Germinal center (tissue), 1 donor: ENCODE results near the gene STK35.

Source experiments
- DNase-seq: peaks from one replicate; pipeline ENCODE4 v3.0.0; 2012; ENCODE audit warnings: mixed read lengths, low spot score

The STK35 gene

GRCh38 chr20:2101057-2101864 is at the start of gene STK35:
Gene STK35, plus strand, starts transcription at chr20:2101827. Its CDS starts 55 bp downstream, at chr20:2101882.
- no peak for DNase-seq

- DNase-seq = no peak
These were observed 49.7 kb upstream of the STK35 start for GRCh38 chr20:2051946-2052345.

DNA sequence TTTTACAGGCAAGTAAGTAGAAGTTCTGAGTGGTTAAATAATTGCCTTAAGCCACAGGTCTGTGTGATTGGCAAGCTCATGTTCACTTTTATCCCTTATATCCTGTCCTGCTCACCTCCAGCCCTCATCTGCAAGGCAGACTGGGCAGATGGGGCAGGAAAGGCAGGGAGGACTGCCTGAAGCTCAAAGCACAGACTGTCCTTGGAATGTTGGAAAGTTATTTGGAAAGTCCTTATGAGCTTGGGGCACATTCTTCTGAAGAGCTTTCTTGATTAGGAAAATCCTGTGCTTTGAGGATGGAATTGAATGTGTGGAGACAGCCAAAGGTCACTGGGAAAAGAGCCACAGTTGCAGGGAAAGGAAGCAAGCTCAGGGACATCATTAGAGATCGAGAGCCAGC is 48.9 kb upstream of the STK35 start:
- no peak for DNase-seq

DNA sequence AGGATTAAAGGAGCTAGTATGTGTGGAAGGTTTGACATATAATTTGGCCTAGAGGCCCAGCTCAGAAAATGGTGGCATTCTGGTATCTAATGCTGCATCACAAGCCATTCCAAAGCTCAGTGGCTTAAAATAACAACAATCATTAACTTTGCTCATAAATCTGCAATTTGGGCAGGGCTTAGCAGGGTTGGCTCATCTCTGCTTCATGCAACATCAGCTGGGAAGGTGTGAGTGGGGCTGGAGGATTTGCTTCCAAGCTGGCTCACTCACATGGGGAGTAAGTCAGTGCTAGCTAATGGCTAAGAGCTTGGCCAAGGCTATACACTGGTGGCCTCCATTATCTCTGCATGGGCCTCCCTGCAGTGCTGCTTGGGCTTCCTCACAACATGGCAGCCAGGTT is 48.0 kb upstream of the STK35 start:
- DNase-seq = no peak

GRCh38 chr20:2054911-2055310 is 46.7 kb upstream of the STK35 start:
- DNase-seq = no peak

DNA sequence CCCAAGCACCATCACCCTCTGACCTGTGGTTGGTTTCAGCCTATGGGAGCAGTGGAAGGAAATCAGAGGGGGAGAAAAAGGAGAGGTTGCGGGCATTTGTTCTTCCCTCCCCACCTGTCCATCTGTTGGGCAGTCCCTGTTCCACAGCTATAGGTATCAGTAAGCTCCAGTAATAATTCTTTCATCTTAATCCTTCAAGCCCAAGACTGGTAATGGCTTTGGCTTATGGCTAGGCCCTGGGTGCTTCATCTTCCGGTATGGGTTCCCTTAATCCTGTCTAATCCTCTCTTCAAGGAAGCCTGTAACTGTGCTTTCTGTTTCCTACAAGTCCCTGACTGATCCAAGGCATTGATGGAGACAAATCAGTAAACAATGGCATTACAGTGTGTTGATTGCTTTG is 42.2 kb upstream of the STK35 start:
- DNase-seq = no peak

- no peak for DNase-seq
These were observed 36.5 kb upstream of the STK35 start for GRCh38 chr20:2065099-2065498.

GRCh38 chr20:2066461-2067122 is 35.0 kb upstream of the STK35 start:
- no peak for DNase-seq

- no peak for DNase-seq
These were observed 20.9 kb upstream of the STK35 start for GRCh38 chr20:2080532-2081224.

DNA sequence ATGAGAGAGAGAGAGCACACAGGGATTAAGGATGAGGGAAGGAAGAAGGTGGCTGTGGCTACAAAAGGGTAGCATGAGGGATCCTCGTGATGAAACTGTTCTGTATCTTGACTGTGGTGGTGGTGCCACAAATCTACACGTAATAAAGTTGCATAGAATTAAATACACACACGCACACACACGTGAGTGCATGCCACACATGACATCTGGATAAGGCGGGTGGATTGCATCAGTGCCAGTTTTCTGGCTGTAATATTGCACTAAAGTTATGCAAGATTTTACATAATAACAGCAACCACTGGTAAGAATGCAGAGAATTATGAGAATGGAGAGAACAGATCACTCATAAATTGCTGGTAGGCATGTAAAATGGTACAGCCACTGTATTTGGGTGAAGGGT is 16.9 kb upstream of the STK35 start:
- DNase-seq = no peak

GRCh38 chr20:2086177-2086979 is 15.2 kb upstream of the STK35 start:
- no peak for DNase-seq

GRCh38 chr20:2086980-2087377 is 14.6 kb upstream of the STK35 start:
- no peak for DNase-seq

- no peak for DNase-seq
These were observed 12.7 kb upstream of the STK35 start for GRCh38 chr20:2088891-2089290.

DNA sequence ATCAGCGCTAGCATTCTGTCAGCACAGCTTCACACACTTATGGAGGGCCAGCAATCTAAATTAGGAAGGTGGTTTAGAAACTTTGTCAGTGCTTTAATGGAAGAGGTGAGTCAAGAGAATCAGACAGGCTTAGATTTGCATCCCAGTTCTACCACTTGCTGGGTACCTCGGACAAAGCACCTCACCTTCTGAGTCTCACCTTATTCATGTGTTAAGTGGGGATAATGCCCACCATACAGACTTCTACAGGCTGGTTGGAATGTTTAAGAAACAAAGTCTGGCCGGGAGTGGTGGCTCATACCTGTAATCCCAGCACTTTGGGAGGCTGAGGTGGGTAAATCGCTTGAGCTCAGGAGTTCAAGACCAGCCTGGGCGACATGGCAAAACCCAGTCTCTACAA is 12.2 kb upstream of the STK35 start:
- DNase-seq = no peak

- peak; percentile 40 for DNase-seq
These were observed 8.4 kb upstream of the STK35 start for GRCh38 chr20:2093159-2093781.

DNA sequence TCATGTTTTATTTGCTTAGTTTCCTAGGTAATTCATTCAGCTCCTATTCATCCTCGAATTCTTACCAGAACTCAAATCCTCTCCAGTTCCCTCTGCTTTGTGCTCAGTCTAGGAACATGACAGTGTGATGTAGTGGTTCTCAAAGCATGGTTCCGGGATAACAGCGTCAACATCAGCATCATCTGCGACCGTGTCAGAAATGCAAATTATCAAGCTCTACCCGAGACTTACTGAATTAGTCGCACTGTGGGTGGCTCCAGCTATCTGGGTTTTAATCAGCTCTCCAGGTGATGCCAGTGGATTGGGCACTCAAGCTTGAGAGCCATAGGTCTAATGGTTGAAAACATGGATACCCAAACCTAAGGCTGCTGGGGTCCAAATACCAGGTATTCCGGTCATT is 7.7 kb upstream of the STK35 start:
- peak; percentile 30 for DNase-seq

DNA sequence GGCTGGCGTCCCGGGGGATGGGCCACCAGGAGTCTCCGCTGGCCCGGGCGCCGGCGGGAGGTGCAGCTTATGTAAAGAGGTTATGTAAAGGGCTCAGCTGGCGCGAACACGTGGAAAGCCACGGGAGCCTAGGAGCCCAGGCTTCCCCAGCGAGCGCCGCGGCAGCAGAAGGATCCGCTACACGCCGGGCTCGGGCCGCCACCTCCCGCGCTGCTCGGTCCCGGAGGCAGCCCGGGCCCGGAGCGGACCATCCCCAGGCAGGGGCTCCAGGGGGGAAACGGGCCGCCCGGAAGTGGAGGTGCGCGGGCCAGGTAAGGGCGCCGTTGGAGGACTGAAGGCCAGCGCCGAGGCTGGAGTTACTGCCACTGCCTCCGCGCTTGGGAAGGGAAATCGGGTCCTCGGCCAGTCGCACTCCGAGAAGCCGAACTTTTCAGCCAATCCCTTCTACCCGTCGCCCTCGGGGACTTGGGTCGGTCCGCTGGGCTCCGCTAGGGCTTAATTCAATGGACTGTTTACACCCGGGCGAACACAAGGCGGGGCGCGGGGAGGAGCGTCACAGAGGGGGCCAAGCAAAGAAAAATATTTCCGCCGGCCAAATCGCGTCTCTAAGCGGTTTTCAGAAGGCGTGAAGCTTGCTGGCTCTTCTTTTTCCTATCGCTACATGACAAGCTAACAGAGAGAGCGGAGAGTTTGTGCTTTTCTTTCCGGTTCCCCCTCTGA is 398 bp downstream of the STK35 start:
- DNase-seq = peak; percentile 94

DNA sequence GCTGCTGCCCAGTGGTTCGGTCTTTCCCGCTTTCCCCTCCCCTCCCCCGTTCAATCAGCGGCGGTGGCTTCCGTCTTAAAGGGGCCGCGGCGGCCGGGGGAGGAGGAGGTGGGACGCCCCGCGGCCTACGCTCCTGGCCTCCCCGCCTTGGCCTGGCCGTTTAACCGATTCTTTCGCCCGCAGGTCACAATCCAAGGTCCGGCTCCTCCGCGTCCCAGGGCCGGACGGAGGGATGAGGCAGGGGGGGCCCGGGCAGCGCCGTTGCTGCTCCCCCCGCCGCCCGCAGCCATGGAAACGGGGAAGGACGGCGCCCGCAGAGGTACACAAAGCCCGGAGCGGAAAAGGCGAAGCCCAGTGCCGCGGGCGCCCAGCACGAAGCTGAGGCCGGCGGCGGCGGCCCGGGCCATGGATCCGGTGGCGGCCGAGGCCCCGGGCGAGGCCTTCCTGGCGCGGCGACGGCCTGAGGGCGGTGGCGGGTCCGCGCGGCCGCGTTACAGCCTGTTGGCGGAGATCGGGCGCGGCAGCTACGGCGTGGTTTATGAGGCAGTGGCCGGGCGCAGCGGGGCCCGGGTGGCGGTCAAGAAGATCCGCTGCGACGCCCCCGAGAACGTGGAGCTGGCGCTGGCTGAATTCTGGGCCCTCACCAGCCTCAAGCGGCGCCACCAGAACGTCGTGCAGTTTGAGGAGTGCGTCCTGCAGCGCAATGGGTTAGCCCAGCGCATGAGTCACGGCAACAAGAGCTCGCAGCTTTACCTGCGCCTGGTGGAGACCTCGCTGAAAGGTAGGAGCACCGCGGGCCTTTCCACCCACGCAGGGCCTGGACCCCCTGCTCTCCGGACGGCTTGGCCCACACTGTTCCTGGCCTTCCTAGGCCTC is 1.2 kb downstream of the STK35 start:
- peak; percentile 92 for DNase-seq

DNA sequence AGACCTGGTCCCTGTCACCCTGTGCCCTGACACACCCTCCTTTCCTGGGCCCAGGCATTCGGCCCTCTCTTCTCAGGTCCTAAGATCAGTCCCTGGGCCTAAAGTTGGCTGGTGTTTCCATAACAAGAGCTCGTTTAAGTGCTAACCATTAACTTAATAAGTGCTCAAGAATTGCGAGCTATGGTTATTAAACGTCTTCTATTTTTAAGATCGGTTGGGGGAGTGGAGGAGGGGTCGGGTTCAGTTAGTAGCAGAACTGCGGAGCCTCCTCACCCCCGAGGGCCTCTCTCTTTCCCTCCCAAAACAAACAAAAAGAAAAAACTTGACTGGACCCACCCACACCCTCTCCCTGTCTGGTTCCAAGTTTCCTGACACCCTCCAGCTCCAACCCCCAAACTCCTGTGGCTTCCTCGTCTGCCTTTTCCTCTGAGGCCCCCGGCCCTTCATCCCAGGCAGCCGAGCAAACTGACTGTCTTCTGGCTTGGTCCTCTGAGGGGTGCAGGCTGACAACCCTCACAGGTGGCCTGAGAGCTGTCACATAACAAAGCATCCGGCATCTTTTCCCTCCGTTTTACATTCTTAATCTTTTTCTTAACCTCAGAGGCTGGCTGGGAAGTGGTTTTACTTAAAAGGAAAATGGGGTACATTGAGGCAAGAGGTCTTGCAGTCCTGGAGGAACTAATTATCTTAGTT is 2.0 kb downstream of the STK35 start:
- DNase-seq = no peak
